Measurements from ENCODE around the gene ZNF530.

DNA sequence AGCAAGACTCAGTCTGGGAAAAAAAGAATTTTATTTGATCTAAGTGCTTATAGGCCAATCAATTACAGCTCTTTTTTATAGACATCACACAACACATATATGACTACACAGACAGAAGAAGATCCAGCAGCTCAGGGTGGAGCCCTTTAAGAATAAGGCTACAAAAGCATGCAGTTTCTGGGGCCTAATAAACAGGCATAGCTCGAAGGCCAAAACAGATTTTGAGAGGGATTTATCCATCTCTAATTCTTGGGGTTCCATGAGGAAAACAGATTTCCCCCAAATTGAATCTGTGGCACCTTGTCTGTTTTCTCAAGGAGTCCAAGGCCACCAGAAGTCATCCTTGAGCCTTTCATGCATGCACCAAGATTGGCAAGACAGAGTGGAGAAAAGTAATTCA, 36.1 kb upstream of the ZNF530 start:
- TF ChIP-seq, protein P1, sequence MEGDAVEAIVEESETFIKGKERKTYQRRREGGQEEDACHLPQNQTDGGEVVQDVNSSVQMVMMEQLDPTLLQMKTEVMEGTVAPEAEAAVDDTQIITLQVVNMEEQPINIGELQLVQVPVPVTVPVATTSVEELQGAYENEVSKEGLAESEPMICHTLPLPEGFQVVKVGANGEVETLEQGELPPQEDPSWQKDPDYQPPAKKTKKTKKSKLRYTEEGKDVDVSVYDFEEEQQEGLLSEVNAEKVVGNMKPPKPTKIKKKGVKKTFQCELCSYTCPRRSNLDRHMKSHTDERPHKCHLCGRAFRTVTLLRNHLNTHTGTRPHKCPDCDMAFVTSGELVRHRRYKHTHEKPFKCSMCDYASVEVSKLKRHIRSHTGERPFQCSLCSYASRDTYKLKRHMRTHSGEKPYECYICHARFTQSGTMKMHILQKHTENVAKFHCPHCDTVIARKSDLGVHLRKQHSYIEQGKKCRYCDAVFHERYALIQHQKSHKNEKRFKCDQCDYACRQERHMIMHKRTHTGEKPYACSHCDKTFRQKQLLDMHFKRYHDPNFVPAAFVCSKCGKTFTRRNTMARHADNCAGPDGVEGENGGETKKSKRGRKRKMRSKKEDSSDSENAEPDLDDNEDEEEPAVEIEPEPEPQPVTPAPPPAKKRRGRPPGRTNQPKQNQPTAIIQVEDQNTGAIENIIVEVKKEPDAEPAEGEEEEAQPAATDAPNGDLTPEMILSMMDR (IDR thresholded peaks at IDR 0.05) = no peak
- no peak for TF ChIP-seq POLR2A (IDR thresholded peaks at IDR 0.05)
- TF ChIP-seq POLR2AphosphoS5 (IDR thresholded peaks at IDR 0.05) = no peak

All from upper lobe of left lung (tissue), 4 donors.